NCI-H2107 treated with DMSO at 0.1 percent for 48 hours (cell line): ENCODE results near the gene ACE.

Source experiments
- DNase-seq: peaks from one replicate; lab custom pipeline; 2025; ENCODE audit not compliant: unreplicated experiment; lab: John Stamatoyannopoulos, UW

The ACE gene

DNA sequence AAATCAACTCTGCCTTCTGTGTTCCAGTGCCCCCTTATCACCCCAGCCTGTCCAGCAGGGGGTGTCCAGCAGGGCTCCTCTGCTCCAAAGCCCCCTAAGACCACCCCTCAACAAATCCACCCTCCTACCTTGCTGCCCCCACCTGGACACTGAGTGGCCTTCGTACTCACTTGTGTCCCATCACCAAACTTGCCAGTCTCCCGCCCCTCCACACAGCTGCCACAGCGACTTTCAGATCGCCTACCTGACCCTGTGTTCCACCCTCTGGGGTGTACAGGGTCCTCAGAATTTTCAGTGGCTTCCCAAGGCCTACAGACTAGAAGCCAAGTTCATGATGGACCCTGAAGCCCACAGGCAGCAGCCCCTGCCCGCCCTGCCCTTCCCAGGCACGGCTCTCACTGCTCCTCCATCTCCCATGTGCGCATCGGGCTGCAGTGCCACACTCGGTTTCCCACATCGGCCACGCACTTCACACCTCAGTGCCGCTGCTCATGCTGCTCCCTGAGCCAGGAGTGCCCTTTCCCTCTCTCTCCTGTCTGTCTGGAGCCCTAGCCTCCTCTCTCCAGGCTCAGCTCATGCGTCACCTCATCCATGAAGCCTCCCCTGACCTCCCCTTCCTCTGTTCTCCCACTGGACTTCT, 58.1 kb downstream of the ACE start:
- DNase-seq: no peak

DNA sequence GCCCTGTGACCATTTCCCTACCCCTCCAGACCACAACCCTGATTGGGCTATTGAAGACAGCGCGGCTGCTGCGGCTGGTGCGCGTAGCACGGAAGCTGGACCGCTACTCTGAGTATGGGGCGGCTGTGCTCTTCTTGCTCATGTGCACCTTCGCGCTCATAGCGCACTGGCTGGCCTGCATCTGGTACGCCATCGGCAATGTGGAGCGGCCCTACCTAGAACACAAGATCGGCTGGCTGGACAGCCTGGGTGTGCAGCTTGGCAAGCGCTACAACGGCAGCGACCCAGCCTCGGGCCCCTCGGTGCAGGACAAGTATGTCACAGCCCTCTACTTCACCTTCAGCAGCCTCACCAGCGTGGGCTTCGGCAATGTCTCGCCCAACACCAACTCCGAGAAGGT, 58.8 kb downstream of the ACE start:
- no peak for DNase-seq

DNA sequence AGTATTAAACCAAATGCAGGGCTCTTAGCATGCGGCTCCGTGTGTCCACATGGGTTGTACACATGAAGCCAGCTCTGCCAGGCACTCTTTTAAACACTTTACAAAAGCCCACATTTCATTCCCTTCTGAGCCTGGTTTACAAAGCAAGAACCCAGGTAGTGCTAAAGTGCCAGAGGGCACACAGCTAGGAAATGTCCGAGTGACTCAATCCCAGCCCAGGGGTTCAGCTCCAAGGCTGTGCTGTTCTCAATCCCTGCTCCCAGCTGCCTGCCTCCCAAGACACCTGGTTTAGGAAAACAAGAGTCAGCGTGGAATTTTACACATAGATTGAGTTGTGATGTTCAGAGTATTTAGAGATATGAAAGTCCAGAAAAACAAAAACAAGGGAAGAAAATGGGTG, 60.1 kb downstream of the ACE start:
- DNase-seq: no peak

DNA sequence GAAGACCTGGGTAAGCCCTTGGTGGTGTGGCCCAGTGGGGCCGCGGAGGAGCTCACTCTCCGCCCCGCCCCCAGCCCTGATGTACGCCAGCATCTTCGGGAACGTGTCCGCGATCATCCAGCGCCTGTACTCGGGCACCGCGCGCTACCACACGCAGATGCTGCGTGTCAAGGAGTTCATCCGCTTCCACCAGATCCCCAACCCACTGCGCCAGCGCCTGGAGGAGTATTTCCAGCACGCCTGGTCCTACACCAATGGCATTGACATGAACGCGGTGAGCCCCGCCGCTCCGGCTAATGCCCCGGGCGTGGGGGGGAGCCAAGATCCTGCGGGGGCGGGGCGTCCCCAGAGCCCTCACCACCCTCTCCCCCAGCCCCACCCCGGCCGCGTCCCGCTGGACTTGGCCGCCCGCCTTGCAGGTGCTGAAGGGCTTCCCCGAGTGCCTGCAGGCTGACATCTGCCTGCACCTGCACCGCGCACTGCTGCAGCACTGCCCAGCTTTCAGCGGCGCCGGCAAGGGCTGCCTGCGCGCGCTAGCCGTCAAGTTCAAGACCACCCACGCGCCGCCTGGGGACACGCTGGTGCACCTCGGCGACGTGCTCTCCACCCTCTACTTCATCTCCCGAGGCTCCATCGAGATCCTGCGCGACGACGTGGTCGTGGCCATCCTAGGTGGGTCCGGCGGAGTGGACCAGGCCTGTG, 61.3 kb downstream of the ACE start:
- DNase-seq: peak; percentile 24

DNA sequence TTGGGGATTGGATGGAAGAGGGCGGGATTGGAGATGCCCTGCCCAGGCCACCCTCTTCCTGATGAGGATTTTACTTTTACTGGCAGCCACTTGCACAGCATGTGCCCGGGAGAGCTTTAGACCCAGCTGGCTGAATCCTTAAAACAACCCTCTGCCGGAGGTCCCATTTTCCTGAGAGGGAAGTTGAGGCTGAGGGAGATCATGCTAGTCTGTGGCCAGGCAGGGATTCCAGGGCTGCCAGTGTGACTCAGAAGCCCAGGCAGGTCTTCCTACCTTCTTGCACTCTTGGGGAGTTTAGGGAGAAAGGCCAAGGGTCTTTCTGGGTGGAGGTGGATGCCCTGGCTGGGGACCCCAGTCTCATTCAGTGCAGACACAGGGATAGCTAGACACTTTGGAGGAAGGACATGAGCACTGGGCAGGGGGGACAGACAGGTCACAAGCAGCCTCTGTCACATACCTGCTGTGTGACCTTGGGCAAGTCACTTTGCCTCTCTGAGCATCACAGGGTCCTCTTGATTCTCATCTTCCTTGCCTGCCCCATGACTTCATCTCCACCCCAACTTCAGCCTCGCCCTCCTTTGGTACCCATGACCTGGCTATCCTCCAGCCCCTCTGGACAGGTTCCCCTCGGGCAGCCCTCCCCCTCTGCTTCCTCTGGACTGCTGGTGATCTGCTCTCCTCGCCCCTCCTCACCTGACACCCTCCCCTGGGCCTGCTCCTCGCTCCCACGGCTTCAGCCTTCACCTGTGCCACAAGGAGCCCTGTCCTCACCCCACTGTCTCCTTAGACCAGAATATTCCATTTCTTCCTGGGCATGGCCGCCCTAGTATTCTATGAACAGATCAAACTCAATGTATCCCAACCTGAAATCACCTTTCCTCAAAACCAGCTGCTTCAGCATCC, 62.1 kb downstream of the ACE start:
- DNase-seq: no peak

DNA sequence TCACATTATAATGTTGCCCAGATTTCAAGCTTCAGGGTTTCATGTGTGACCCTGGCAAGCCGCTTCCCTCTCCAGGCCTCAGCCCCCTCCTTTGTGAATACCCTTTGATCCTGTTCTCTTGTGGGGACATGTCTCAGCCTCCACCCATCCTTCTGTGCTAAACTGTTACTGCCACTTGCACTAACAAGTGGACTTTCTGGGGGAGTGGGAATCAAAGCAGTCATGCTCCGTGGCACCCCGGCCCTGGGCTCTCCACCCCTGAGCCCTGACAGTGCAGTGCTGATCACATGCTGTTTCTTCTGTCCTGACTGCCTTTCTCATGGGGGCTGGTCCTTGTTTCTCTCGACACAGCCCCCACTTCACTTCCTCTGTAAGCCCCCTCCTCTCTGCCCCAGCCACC, 63.7 kb downstream of the ACE start:
- DNase-seq: no peak

DNA sequence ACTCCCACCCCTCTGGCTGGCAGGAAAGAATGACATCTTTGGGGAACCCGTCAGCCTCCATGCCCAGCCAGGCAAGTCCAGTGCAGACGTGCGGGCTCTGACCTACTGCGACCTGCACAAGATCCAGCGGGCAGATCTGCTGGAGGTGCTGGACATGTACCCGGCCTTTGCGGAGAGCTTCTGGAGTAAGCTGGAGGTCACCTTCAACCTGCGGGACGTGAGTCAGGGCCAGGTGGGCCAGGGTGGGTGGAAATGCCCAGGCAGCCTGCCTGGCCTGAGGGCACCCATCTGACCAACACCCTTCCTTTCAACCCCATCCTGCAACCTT, 65.3 kb downstream of the ACE start:
- no peak for DNase-seq

DNA sequence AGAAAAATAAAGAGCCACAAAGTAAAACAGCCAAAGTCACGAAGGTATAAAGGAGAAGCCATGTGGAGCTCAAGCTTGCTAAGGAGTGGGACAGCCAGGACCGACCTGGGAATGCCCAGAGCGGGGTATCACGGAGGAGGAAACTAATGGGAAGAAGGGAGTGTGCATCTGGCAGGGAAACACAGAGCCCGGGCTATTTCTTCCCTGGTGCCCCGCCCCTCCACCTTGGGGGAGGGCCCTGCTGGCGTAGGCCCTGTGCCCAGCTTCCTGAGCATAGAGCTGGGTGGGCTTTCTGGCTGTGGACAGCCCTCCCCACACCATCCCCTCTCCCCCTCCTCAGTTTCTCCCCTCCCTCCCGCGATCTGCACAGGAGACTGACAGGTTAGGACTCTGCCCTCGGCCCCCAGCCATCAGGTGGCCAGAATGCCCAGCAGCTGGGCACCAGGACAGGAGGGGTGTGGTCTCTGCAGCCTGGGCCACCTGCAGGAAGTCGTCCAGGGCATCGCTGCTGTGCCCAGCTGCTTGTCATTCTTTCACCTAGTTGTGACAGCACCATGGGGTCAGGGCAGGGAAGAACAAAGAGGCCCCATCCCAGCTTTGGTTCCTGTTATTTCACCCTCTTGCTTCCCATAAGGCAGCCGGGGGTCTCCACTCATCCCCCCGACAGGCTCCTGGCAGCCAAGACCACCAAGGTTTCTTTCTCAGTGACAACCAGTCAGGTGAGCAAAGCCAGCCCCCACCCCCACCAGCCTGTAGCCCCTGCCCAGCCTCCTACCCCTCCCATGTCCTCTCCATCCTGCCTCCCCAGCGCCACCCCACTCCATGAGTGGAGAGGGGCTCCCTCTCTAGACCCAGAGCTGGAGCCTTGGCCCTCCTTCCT, 66.3 kb downstream of the ACE start:
- DNase-seq: no peak

DNA sequence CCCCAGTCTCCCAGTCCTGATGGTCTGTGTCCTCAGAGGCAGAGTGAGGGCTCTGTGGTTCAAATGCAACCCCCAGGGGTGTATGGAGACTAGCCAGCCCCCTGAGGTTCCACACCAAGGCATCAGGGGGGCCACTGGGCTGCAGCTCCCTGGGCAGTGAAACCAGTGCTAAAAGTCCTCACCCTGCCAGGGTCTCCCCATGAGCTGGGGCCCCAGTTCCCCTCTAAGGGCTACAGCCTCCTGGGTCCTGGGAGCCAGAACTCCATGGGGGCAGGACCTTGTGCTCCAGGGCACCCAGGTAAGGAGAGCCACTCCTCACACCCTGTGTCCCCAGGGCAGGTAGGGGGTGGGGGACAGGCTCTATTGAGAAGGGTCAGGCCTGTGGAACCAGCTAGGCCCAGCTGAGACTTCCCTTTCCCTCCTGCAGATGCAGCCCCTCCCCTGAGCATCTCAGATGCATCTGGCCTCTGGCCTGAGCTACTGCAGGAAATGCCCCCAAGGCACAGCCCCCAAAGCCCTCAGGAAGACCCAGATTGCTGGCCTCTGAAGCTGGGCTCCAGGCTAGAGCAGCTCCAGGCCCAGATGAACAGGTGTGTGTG, 67.1 kb downstream of the ACE start:
- no peak for DNase-seq

DNA sequence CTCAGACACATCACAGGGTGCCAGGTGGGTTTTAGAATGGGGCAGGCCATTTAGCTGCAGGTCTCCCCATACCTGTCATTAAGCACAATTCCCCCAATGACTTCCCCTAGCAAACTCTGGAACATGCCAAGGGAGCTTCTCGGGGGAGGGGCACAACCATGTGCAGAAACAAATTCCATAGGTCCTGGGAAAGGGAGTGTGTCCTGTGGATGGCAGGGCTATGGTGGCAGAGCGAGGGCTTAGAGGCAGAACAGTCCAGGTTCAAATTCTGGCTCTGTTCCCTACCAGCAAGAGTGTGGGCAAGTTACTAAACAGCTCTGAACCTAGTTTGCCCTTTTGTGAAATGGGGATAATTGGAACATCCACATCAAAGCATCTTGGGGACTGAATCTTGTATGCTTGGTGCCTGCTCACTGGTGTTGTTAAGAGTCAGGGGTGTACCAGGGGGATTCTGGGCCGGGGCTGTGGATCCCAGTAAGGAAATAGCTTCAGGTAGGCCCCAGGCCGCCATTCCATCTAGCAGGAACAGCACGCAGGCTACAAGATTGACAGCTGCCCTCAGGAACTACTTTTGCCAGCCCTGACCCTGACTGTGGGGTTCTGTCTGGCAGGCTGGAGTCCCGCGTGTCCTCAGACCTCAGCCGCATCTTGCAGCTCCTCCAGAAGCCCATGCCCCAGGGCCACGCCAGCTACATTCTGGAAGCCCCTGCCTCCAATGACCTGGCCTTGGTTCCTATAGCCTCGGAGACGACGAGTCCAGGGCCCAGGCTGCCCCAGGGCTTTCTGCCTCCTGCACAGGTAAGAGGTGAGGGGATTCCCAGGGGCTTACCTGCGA, 67.8 kb downstream of the ACE start:
- DNase-seq: no peak

DNA sequence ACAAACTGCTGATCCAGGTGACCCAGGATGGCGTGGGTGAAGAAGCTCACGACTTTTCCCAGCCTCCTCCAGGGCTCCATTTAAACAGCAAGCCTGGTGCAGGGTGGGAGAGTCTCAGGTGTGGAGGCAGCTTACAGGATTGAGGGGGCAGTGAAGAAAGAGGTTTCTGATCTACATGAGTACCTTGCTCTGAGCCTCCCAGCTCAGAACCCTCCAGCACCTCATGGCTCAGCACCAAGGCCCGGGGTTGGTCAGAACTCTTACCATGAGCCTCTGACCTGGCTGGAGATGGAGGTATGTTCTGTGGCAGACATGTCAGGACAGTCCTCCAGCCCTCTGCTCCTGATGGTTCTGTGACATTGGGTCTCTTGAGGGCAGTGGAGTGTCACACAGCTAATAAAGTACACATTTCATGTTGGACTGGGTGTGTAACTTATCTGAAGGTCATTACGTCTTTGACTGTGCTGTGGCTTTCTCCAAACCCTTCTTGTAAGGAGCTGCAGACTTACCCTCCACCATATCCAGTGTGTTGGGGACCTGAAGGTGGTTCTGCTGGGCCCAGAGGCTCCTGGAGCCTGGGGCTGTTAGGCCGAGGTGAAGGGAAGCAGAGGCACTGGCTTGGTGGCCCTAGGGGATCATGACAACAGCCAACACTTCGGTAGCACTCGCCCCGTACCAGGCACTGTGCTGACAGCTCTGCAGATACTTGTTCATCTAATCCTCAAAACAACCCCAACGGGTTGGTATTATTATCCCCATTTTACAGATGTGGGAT, 69.6 kb downstream of the ACE start:
- no peak for DNase-seq

DNA sequence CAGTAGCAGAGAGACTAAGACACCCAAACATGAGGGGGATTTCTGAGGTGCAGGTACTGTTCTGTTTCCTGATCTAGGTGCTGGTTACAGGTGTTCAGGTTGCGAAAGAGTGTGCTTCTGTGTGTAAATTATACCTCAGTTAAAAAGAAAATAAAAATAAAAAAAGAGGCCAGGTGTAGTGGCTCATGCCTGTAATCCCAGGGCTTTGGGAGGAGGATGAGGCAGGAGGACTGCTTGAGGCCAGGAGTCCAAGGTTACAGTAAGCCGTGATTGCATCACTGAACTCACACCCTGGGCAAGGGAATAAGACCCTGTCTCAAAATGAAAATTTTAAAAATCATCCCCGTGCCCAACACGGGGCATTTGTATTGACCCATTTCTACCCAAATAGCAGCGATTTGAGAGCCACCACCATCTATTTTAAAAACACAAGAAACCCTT, 70.2 kb downstream of the ACE start:
- no peak for DNase-seq
